Sigmoid colon (tissue), 7 donors: Measurements from ENCODE around the gene LMO2. TPM values are rescaled to one million over a fixed set of nuclear protein-coding genes. Genes with fewer than 3 reads are reported as not detected.
"Not testable (repeated sequence)": the region's sequence is repeated elsewhere in the genome, so short reads cannot be mapped to it uniquely, and the experiment has no call there.

ENCODE experiments used
- DNase-seq: peaks from one replicate; pipeline ENCODE4 v3.0.0-alpha.2; 2019
- H3K27ac ChIP-seq, 4 donors: fragments of 200-600 bp; sonication (generic); one replicate each; pipeline ENCODE4 v1.5.1; 2016 to 2019; ENCODE audit warnings: mild to moderate bottlenecking in 1 of 4
- H3K27me3 ChIP-seq, 3 donors: fragments of 200-600 bp; sonication (generic); one replicate each; pipeline ENCODE4 v1.5.1; 2019; ENCODE audit warnings: mild to moderate bottlenecking in 1 of 3
- H3K36me3 ChIP-seq, 4 donors: fragments of 200-600 bp; sonication (generic); one replicate each; pipeline ENCODE4 v1.5.1; 2016 to 2019
- H3K4me1 ChIP-seq, 4 donors: fragments of 200-600 bp; sonication (generic); one replicate each; pipeline ENCODE4 v1.5.1; 2017 to 2019
- H3K4me3 ChIP-seq, 4 donors: fragments of 200-600 bp; sonication (generic); one replicate each; pipeline ENCODE4 v1.5.1; 2017 to 2019; ENCODE audit warnings: mild to moderate bottlenecking in 2 of 4, moderate library complexity in 1 of 4
- H3K9me3 ChIP-seq, 4 donors: fragments of 200-600 bp in 3 of 4; sonication (generic) in 3 of 4; one replicate each; pipeline versions ENCODE4 v1.5.1 to v1.6.1; 2013 to 2019
- CTCF ChIP-seq, 4 experiments: fragments of 450-650 bp in 3 of 4; fragments of 200-600 bp in 1 of 4; IDR thresholded peaks; one replicate each; pipeline ENCODE4 v1.5.1; 2016 to 2019; ENCODE audit warnings: antibody characterized with exemption in 4 of 4, mild to moderate bottlenecking in 3 of 4, moderate library complexity in 2 of 4
- EP300 ChIP-seq, 4 donors: sonication (generic); formaldehyde crosslinking; IDR thresholded peaks; one replicate each; pipeline ENCODE4 v1.6.1; 2017; ENCODE audit warnings: antibody characterized with exemption in 4 of 4
- POLR2A ChIP-seq, 2 donors: fragments of 450-650 bp; IDR thresholded peaks; one replicate each; pipeline ENCODE4 v1.6.1; 2016; ENCODE audit warnings: antibody characterized with exemption in 2 of 2, mild to moderate bottlenecking in 2 of 2, moderate library complexity in 2 of 2
- POLR2AphosphoS5 ChIP-seq, 4 donors: sonication (generic); formaldehyde crosslinking; IDR thresholded peaks; one replicate each; pipeline ENCODE4 v1.6.1; 2017; ENCODE audit warnings: antibody characterized with exemption in 4 of 4
- WGBS, 2 donors: extraction: QIAGEN DNeasy Blood & Tissue Kit; methylation state at CpG; one replicate each; pipeline ENCODE4 v1.1.7; 2013; 5-methylcytosine and 5-hydroxymethylcytosine counted together
- intact Hi-C: fragments of 100-400 bp; cut with DNase I; formaldehyde crosslinking; loops from one replicate; pipeline ENCODE4 v1.15.1; 2023
- polyA plus RNA-seq, 3 donors: library from polyadenylated mRNA; stranded (reverse); fragments of 200-250 nt; gene quantifications; one replicate each; pipeline ENCODE4 v1.2.3, GENCODE V29; 2013
- total RNA-seq, 4 donors: library from RNA; depleted of rRNA; stranded (reverse); fragments of >200 nt; gene quantifications; one replicate each; pipeline ENCODE4 v1.1.0, GENCODE V29; 2016
- donor health status: healthy with polysubstance abuse.
- donor health status: Bipolar disorder and iron deficiency.
- donor health status: healthy.

LMO2 gene
- total and polyA plus RNA-seq, 7 donors: 4.9 to 19.8 (median 12.3) TPM

DNA sequence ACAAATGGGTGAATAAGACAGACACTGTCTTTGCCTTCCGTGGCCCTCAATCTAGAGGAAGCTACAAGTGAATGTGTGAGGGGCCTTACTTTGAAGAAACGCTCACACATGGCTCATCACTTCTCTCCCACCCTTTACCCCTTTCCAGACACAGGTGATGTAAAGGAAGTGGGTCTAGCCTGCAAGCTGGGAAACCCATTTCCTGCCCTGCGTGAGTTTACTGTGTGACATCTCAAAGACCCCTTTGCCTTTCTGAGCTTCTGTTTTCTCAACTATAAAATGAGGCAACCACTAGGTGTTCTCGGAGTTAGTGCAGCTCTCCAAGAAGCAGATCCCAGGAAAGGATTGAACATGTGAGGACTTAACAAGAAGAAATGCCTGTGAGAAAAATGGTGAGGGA, 43.1 kb upstream of the LMO2 start:
- H3K4me3 ChIP-seq: no peak overlapping the region
- DNase-seq: no peak
- H3K4me1 ChIP-seq: peaks cover 0 to 19% (median 7%) of the 10 kb centered on the region in 4 donors
- no peaks in the 10 kb centered on the region for H3K9me3 ChIP-seq
- WGBS, 2 donors: 77 to 89% methylated on average over 4 of the region's 4 CpGs
- intact Hi-C loops: no loop called here
- TF ChIP-seq CTCF (IDR thresholded peaks at IDR 0.05): no peak
- TF ChIP-seq POLR2AphosphoS5 (IDR thresholded peaks at IDR 0.05): no peak
- no peak for TF ChIP-seq POLR2A (IDR thresholded peaks at IDR 0.05)
- no peak for TF ChIP-seq EP300 (IDR thresholded peaks at IDR 0.05)
- H3K36me3 ChIP-seq: no peaks in the 10 kb centered on the region
- H3K27ac ChIP-seq: no peak overlapping the region
- H3K27me3 ChIP-seq: no peaks in the 10 kb centered on the region

- Histone ChIP-seq H3K9me3 (no peaks in the 10 kb centered on the region), H3K36me3 (no peaks in the 10 kb centered on the region), H3K4me1 (peaks cover 0 to 23% (median 9%) of the 10 kb centered on the region in 4 donors), H3K4me3 (no peak overlapping the region), H3K27me3 (no peaks in the 10 kb centered on the region), H3K27ac (no peak overlapping the region)
- 76 to 79% methylated on average over 3 of the region's 3 CpGs for WGBS, 2 donors
- intact Hi-C loops: no loop called here
- no peak for TF ChIP-seq POLR2AphosphoS5 (IDR thresholded peaks at IDR 0.05)
- TF ChIP-seq EP300 (IDR thresholded peaks at IDR 0.05): no peak
- TF ChIP-seq POLR2A (IDR thresholded peaks at IDR 0.05): no peak
- no peak for DNase-seq
Observed at GRCh38 chr11:33934450-33934849, 42.6 kb upstream of the LMO2 start.

GRCh38 chr11:33933602-33934001, 41.7 kb upstream of the LMO2 start:
- Histone ChIP-seq H3K4me3 (no peak overlapping the region), H3K27ac (no peak overlapping the region), H3K36me3 (no peaks in the 10 kb centered on the region), H3K4me1 (peaks cover 0 to 23% (median 9%) of the 10 kb centered on the region in 4 donors), H3K9me3 (no peaks in the 10 kb centered on the region), H3K27me3 (no peaks in the 10 kb centered on the region)
- no peak for DNase-seq
- intact Hi-C loops: no loop called here
- no peak for TF ChIP-seq EP300 (IDR thresholded peaks at IDR 0.05)
- TF ChIP-seq POLR2AphosphoS5 (IDR thresholded peaks at IDR 0.05): no peak
- no peak for TF ChIP-seq CTCF (IDR thresholded peaks at IDR 0.05)
- 87 to 88% methylated on average over 1 of the region's 1 CpG for WGBS, 2 donors

DNA sequence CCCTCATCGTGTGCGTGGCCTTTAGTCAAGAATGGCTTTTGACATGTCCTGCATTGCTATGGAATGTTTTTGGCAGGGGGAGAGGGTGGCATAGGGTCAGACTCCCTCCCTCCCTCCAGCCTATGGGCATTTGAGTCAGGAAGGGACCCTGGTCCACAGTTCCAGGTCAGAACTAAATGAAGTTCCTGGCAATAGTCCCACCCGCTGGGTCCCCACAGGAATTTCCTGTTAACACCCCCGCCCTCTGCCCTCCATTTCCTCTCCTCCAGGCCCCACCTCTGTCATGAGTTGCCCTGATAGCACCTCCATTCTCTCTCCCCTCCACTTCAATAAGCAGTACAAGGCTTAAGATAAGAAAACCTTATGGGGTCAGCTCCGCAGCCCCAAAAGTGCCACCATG, 40.8 kb upstream of the LMO2 start:
- Histone ChIP-seq H3K4me1 (peaks cover 0 to 23% (median 9%) of the 10 kb centered on the region in 4 donors), H3K4me3 (no peak overlapping the region), H3K27ac (no peak overlapping the region), H3K27me3 (no peaks in the 10 kb centered on the region), H3K9me3 (no peaks in the 10 kb centered on the region), H3K36me3 (no peaks in the 10 kb centered on the region)
- no peak for TF ChIP-seq CTCF (IDR thresholded peaks at IDR 0.05)
- no peak for TF ChIP-seq EP300 (IDR thresholded peaks at IDR 0.05)
- TF ChIP-seq POLR2A (IDR thresholded peaks at IDR 0.05): no peak
- no peak for TF ChIP-seq POLR2AphosphoS5 (IDR thresholded peaks at IDR 0.05)
- no peak for DNase-seq
- WGBS, 2 donors: 85 to 93% methylated on average over 5 of the region's 5 CpGs
- intact Hi-C loops: no loop called here

DNA sequence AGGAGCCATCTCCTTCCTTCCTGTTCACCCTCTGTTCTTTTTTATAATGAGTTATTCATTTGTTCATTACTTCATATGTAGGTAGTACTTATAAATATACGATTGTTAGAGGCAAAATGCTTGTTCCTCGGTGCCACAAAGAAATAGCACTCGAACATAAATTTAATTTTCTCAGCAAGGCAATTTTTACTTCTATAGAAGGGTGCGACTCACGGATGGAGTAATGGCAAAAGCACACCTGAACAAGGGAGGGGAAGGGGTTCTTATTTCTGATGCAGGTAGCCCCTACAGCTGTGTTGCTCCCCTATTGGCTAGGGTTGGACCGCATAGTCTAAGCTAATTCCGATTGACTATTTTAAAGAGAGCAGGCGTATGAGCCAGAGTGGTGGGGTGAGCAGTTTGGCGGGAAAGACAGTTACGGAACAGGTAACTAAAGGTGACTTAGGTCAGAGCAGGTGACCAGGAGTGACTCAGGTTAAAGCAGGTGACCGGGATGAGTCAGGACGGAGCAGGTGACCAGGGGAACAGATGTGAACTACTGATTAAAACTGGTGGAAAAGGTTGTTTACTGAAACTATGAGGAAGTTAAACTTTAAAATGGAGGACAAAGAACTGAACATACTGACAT, 40.0 kb upstream of the LMO2 start:
- H3K36me3 ChIP-seq, H3K9me3 ChIP-seq, H3K27me3 ChIP-seq, intact Hi-C loops, DNase-seq, H3K4me3 ChIP-seq: not testable (repeated sequence)
- Histone ChIP-seq H3K27ac (peak overlapping the region in 1 of 4 donors; percentile 78), H3K4me1 (peaks cover 0 to 18% (median 8%) of the 10 kb centered on the region in 4 donors)
- WGBS, 2 donors: 93 to 94% methylated on average over 12 of the region's 12 CpGs

- Histone ChIP-seq H3K27ac (peak overlapping the region; percentile 55 to 78 (median 68)), H3K4me1 (peaks cover 0 to 18% (median 8%) of the 10 kb centered on the region in 4 donors)
- 60 to 80% methylated on average over 1 of the region's 1 CpG for WGBS, 2 donors
Observed at GRCh38 chr11:33931067-33931466, 39.2 kb upstream of the LMO2 start.

More at GRCh38 chr11:33931067-33931466, 39.2 kb upstream of the LMO2 start:
- H3K36me3 ChIP-seq: no peaks in the 10 kb centered on the region
- intact Hi-C loops: no loop called here
- H3K9me3 ChIP-seq: no peaks in the 10 kb centered on the region
- no peak overlapping the region for H3K4me3 ChIP-seq
- DNase-seq: no peak
- H3K27me3 ChIP-seq: no peaks in the 10 kb centered on the region
- TF ChIP-seq CTCF (IDR thresholded peaks at IDR 0.05) (no peak), POLR2A (IDR thresholded peaks at IDR 0.05) (no peak), POLR2AphosphoS5 (IDR thresholded peaks at IDR 0.05) (no peak), EP300 (IDR thresholded peaks at IDR 0.05) (no peak)
